CD4-positive, alpha-beta T cell treated with Interleukin-17A for 1 hour (primary cell): Measurements from ENCODE around the gene DEFB131A.
"Not testable (repeated sequence)": the region's sequence is repeated elsewhere in the genome, so short reads cannot be mapped to it uniquely, and the experiment has no call there.

Experiments used
- DNase-seq: peaks from one replicate; pipeline ENCODE4 v3.0.0-alpha.2; 2020

The DEFB131A gene

DNA sequence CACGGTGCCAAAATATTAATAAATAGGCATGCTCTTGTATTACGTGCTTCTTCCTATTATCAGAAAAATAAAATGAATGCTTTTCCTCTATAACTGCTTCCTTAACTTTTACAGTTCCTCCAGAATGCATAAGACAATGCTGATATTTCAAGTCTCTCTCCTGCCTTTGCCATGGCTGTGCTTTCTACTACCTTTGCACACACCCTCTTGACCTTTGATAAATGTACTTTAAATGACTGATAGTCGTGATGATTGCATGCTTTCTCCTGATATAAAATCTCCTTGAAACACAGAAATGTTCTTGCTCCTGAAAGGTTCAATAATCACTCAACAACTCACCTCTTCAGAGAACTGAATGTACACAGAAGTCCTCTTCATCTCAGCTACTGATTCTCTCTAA is at the start of gene DEFB131A:
TSS of gene DEFB131A (plus strand) at position 301 of the 400 bp plus-strand sequence. CDS start 120 bp downstream, outside the sequence.
- not testable (repeated sequence) for DNase-seq

DNA sequence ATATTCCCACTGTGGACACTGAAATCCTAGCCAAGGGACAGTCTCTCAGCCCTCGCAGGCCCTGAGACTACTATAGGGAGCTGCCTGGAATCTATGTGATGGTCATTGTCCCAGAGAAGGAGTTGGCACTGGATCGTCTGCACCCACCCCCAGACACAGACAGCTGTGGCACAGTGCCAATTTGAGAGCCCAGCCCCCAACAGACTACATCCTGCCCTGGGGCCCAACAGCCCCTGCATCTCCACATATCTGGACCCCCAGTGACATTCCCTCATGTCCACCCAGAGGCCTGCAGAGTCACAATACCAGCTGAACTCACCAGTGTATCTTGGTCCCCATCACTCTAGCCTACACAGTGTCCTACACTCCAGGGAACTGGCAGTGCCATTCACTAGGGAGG is 38.4 kb upstream of the DEFB131A start:
- DNase-seq: not testable (repeated sequence)

- not testable (repeated sequence) for DNase-seq
These were observed 37.7 kb upstream of the DEFB131A start for GRCh38 chr4:9406491-9406890.

GRCh38 chr4:9409793-9410192 is 34.4 kb upstream of the DEFB131A start:
- DNase-seq: no peak

DNA sequence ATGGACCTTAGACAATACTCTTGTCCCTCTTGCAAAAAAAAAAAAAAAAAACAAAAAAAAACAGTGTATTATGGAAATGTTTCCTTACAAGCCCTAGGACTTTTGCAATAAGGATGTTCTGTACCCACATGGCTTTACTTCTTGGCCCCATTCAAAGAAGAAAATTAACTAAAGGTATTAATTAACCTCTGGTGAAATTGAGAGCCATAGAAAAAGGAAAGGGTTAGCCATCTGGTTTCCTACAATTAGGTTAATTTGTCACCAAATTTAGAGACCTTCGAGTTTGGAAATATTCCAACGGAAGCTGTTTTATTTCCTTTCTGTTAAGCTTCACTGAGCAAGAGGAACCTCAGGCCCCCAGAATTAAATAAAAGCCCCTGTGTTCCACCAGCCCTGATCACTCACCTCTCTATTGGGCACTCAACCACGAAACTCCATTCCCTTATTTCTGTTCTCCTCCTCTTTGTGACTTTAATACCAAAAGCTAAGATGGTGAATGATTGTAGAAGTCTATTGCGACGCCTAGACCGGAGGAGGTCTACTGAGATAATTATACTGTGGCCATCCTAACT is 22.2 kb upstream of the DEFB131A start:
- DNase-seq: not testable (repeated sequence)

- DNase-seq: not testable (repeated sequence)
These were observed 18.3 kb upstream of the DEFB131A start for GRCh38 chr4:9425916-9426315.

DNA sequence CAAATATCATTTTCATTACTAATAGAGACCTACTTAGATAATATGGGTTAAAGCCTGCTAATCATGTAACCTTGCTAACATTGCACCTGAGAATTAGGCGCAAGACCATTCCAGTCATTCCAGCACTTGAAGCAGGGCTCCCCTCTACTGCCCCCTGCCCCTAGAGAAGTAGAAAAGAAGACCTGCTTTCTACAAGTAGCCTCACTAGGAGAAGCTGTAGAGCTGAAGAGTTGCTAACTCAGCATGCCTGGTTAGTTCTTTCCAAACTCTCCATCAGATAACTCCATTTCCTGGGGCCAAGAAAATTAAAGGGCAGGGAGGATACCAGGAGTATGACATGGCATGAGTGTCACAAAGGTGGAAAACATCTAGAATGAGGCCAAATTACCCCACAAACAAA is 14.2 kb upstream of the DEFB131A start:
- not testable (repeated sequence) for DNase-seq

DNA sequence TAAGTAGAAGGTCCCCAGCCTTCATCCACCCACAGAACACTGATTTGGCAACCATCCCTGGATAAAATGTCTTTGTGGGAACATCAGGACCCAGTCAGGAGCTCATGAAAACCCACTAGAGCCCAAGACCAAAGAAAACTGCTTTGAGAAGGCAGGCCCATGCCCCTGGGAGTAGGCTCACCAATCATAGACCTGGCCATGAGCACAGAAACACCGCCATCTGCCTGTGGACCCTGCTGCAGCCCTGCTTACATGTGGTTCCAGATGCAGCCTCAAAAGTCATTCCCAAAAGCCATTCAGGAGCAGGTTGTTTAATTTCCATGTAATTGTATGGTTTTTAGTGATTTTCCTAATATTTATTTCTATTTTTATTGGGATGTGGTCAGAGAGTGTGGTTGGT is 10.9 kb upstream of the DEFB131A start:
- DNase-seq: not testable (repeated sequence)

DNA sequence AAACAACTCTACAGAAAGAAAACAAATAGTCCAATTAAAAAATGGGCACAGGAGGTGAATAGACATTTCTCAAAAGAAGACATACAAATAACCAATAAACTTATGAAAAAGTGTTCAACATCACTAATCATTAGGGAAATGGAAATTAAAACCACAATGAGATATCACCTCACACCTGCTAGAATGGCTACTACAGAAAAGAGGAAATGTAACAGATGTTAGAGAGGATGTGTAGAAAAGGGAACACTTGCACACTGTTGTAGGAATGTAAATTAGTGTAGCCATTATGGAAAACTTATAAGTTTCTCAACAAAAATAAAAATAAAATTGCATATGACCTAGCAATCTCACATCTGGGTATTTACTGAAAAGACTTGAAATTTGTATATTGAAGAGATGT is 7.5 kb upstream of the DEFB131A start:
- DNase-seq: not testable (repeated sequence)

DNA sequence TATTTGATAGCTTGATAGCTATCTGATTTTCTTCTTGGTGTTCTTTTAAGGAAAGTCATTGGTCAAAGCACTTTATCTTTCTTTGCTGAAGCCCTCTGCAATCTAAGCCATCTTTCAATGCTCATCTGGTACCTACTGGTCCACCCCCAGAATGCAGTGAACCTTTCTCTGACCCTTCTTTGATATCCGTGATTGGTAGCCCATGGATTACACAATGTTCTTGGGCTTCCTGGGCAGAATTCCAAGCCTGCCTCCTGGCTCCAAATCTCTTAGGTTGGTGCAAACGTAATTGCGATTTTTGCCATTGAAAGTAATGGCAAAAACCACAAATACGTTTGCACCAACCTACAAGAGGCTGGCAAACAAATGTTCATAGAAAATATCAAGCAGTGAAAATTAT is 1.9 kb upstream of the DEFB131A start:
- DNase-seq: not testable (repeated sequence)

DNA sequence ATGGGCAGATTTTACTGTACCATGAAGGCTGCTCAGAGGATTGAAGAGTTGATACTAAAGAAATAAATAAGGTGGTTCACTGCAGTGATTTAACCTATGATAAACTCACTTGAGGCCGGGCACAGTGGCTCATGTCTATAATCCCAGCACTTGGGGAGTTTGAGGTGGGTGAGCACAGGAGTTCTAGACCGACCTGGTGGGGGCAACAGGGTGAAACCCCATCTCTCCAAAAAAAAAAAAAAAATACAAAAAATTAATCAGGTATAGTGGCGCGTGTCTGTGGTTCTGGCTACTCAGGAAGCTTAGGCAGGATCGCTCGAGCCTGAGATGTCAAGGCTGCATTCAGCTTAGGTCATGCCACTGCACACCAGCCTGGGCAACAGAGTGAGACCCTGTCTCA is 467 bp downstream of the DEFB131A start:
- not testable (repeated sequence) for DNase-seq

DNA sequence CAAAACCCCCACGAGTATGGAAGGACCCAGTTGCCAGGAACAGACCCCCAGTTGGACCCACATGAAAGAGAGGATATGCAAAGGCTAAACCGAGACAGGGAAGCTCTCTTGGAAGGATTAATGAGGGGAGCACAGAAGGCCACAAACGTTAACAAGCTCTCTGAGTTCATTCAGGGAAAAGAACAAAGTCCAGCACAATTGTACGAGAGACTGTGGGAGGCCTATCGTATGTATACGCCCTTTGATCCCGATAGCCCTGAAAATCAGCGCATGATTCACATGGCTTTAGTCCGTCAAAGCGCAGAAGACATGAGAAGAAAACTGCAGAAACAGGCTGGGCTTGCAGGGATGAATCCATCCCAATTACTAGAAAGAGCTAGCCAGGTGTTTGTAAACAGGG is 8.0 kb downstream of the DEFB131A start:
- not testable (repeated sequence) for DNase-seq

DNA sequence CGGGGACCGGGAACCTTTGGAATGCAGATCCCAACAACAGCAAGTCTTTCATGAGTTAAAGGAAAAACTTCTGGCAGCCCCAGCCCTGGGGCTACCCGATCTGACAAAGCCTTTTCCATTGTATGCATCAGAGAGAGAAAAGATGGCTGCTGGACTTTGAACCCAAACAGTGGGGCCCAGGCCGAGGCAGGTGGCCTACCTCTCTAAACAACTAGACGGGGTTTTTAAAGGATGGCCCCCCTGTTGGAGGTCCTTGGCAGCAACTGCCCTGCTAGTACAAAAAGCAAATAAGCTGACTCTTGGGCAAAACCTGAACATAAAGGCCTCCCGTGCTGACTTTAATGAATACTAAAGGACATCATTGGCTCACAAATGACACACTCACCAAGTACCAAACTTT is 10.1 kb downstream of the DEFB131A start:
- DNase-seq: not testable (repeated sequence)

DNA sequence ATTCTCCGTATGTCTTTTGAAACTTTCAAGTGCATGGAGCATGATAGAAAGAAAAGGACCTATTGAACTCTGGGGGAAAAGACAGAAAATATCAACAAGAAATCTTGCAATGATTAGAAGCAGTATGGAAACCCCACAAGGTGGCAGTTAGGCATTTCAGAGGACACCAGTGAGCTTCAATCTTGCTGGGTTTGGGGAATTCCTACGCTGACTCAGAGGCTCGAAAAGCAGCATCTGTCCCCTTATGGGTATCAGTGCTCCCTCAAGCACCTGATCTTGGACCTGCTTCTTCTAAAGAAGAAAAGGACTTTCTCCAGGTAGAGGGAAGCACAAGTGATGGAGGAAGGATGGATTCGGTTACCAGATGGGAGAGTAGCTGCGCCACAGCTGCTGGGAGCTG is 10.8 kb downstream of the DEFB131A start:
- not testable (repeated sequence) for DNase-seq

GRCh38 chr4:9479466-9479865 is 35.3 kb downstream of the DEFB131A start:
- DNase-seq: not testable (repeated sequence)

- not testable (repeated sequence) for DNase-seq
These were observed 35.9 kb downstream of the DEFB131A start for GRCh38 chr4:9480066-9480465.

- not testable (repeated sequence) for DNase-seq
These were observed 38.7 kb downstream of the DEFB131A start for GRCh38 chr4:9482871-9483270.

DNA sequence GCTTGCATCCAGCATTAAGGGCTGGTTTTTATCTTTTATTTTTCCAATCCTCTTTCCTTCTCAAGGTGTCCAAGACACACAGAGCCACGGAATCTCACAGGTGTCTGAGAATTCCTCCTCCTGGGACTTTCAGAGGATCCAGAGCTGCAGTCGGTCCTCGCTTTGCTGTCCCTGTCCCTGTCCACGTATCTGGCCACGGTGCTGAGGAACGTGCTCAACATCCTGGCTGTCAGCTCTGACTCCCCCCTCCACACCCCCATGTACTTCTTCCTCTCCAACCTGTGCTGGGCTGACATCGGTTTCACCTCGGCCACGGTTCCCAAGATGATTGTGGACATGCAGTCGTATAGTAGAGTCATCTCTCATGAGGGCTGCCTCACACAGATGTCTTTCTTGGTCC is 39.5 kb downstream of the DEFB131A start:
- not testable (repeated sequence) for DNase-seq

- DNase-seq: not testable (repeated sequence)
These were observed 42.7 kb downstream of the DEFB131A start for GRCh38 chr4:9486880-9487279.

- not testable (repeated sequence) for DNase-seq
These were observed 44.6 kb downstream of the DEFB131A start for GRCh38 chr4:9488796-9489195.

GRCh38 chr4:9490496-9490895 is 46.3 kb downstream of the DEFB131A start:
- not testable (repeated sequence) for DNase-seq

DNA sequence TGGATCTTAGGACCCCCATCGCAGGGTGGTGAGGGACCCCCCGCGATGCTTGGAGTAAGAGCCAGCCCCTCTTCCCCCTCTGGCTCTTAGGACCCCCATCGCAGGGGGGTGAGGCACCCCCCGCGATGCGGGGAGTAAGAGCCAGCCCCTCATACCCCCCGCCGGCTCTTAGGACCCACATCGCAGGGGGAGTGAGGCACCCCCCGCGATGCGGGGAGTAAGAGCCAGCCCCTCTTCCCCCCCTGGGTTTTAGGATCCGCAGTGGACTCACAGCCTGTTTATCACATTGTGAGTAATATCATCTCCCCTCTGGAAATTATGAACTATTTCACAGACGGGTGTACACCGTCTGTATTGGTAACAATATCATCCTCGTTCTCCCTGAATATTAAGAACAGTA is 46.8 kb downstream of the DEFB131A start:
- DNase-seq: not testable (repeated sequence)

- DNase-seq: not testable (repeated sequence)
These were observed 49.4 kb downstream of the DEFB131A start for GRCh38 chr4:9493589-9493988.

DNA sequence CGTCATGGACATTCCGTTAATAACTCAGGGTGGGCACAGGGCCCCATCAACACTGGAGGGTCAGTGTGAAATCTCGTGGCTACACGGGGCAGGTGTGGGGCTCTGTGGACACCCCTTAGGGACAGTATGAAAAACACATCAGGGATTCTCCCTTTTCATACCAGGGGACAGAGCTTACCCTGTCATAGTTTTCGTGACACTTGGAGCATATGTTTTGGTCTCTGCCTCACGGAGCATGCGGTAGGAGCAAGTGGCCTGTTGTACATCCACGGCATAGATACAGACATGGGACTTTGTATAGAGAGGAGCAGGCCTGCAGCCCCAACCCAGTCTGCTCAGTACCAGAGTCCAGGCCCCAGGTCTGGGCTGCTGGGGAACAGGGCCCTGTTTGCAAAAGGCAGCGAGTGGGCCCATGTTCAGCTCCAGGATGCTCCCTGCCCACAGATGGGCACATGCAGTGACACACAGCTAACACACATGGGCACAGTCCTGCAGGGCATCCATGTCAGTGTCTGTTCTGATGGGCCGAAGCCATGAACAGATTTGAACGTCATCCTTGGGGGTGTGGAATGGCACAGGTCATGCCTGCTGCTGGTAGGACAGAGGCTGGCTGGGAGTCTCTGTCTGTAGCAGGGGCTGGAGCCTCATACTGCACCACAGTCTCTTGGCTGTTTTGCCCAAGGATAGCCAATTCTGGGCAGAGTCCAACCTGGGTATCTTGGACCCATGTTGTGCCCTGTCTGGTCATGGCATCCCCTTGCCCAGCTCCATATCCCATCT is 50.2 kb downstream of the DEFB131A start:
- DNase-seq: not testable (repeated sequence)
